Panc1 (cell line): ENCODE results near the gene SRCIN1. TPM values are rescaled to one million over a fixed set of nuclear protein-coding genes. Genes with fewer than 3 reads are reported as not detected.
"Not testable (repeated sequence)": the region's sequence is repeated elsewhere in the genome, so short reads cannot be mapped to it uniquely, and the experiment has no call there.

Source experiments
- ATAC-seq: fragments of 200-7000 bp; cut with Tn5 transposase; 2 replicates; pipeline ENCODE4 v1.9.1; 2020; ENCODE audit warnings: mild to moderate bottlenecking, moderate library complexity
- BruUV-seq: library from RNA; stranded (reverse); fragments of 400-500 nt; replicated peaks from 2 replicates; lab custom pipeline; 2021; lab: Mats Ljungman, UMichigan
- CTCF ChIA-PET: fragments of 300-600 bp; sonication (Branson Sonifier 250); formaldehyde crosslinking; loops from one replicate; lab custom pipeline; 2022; ENCODE audit warnings: antibody characterized with exemption; lab: Charles Lee
- POLR2A ChIA-PET: fragments of 300-600 bp; sonication (Branson Sonifier 250); formaldehyde crosslinking; loops from one replicate; lab custom pipeline; 2022; ENCODE audit warnings: antibody characterized with exemption; lab: Charles Lee
- DNase-seq: peaks from one replicate; pipeline ENCODE4 v3.0.0-alpha.2; 2010; ENCODE audit warnings: low read depth, low spot score
- H3K27ac ChIP-seq: 2 replicates; pipeline ENCODE4 v1.5.1; 2011; ENCODE audit warnings: mild to moderate bottlenecking, low read length, inconsistent platforms
- H3K27me3 ChIP-seq: fragments of 200-500 bp; sonication (Bioruptor generic); 2 replicates; pipeline ENCODE4 v1.6.0; 2014; ENCODE audit warnings: low read length, inconsistent platforms; ENCODE audit not compliant: control insufficient read depth, insufficient read depth
- H3K36me3 ChIP-seq: fragments of 200-500 bp; sonication (Bioruptor generic); 2 replicates; pipeline ENCODE4 v1.5.1; 2014; ENCODE audit warnings: inconsistent platforms, mild to moderate bottlenecking, low read length, moderate library complexity; ENCODE audit not compliant: control insufficient read depth, insufficient read depth
- H3K4me1 ChIP-seq: 2 replicates; pipeline ENCODE4 v1.5.1; 2011; ENCODE audit warnings: inconsistent platforms, mild to moderate bottlenecking, low read length, moderate library complexity; ENCODE audit not compliant: control insufficient read depth, insufficient read depth
- H3K4me3 ChIP-seq, 2 experiments: 2 replicates each; pipeline ENCODE4 v1.5.1; 2011 to 2012; ENCODE audit warnings: low read depth in 2 of 2, low read length in 2 of 2, mild to moderate bottlenecking in 2 of 2, inconsistent platforms in 1 of 2, moderate library complexity in 1 of 2
- H3K9me3 ChIP-seq: fragments of 200-500 bp; sonication (Bioruptor generic); 2 replicates; pipeline ENCODE4 v1.5.1; 2014; ENCODE audit warnings: low read depth, mild to moderate bottlenecking, inconsistent platforms, low read length, moderate library complexity; ENCODE audit not compliant: control insufficient read depth, insufficient read depth
- CTCF ChIP-seq: fragments of 450-650 bp; IDR thresholded peaks from 2 replicates; pipeline ENCODE4 v1.5.1; 2017; ENCODE audit warnings: mild to moderate bottlenecking
- POLR2AphosphoS5 ChIP-seq: IDR thresholded peaks from 2 replicates; pipeline ENCODE4 v1.6.1; 2012; ENCODE audit warnings: mild to moderate bottlenecking, low read depth, low read length, moderate library complexity
- SIN3A ChIP-seq: IDR thresholded peaks from 2 replicates; pipeline ENCODE4 v1.6.1; 2012; ENCODE audit warnings: low read depth, mild to moderate bottlenecking, low read length, moderate library complexity, borderline replicate concordance; ENCODE audit not compliant: insufficient read depth
- TCF7L2 ChIP-seq: IDR thresholded peaks from 2 replicates; pipeline ENCODE4 v1.6.1; 2011; ENCODE audit warnings: mild to moderate bottlenecking, low read depth, low read length, inconsistent platforms
- in situ Hi-C: cut with HindIII; loops from 2 replicates; pipeline ENCODE4 v1.10.0; 2016; ENCODE audit warnings: low sequenced_read_pairs, low pct_unique_long_range_greater_than_20kb
- intact Hi-C: fragments of 100-400 bp; cut with micrococcal nuclease; formaldehyde crosslinking; loops from one replicate; pipeline ENCODE4 v1.10.0; 2022; ENCODE audit not compliant: unreplicated experiment
- total RNA-seq: library from RNA; stranded (reverse); gene quantifications from one replicate; pipeline ENCODE4 v1.2.1, GENCODE V29; 2021; ENCODE audit not compliant: unreplicated experiment
- TF ChIP-seq, protein P1 (sequence below), 2 experiments: IDR thresholded peaks; 2 replicates each; pipeline ENCODE4 v1.6.1; 2011 to 2012; ENCODE audit warnings: low read depth in 2 of 2, control low read depth in 1 of 2, low read length in 1 of 2, mild to moderate bottlenecking in 1 of 2, moderate library complexity in 1 of 2; ENCODE audit not compliant: insufficient read depth in 1 of 2

SRCIN1 gene
- total RNA-seq, 1 experiment from 2014 or later: 12.8 TPM

- intact Hi-C loops: no loop called here
- Histone ChIP-seq H3K27me3 (no peaks in the 10 kb centered on the region), H3K36me3 (no peaks in the 10 kb centered on the region), H3K4me3 (no peak overlapping the region), H3K9me3 (no peaks in the 10 kb centered on the region), H3K27ac (no peak overlapping the region), H3K4me1 (no peaks in the 10 kb centered on the region)
- ATAC-seq (no peak), DNase-seq (no peak)
- ChIA-PET CTCF (interaction anchor here (0.7 kb wide), 1 partner anchor 20 kb away, joined by 5 read pairs; no protein-coding TSS in a partner anchor), POLR2A (no interaction called here)
- BruUV-seq: no TSS peak
- TF ChIP-seq POLR2AphosphoS5 (no peak), CTCF (no peak), SIN3A (no peak), TCF7L2 (no peak)
- TF ChIP-seq, protein P1, sequence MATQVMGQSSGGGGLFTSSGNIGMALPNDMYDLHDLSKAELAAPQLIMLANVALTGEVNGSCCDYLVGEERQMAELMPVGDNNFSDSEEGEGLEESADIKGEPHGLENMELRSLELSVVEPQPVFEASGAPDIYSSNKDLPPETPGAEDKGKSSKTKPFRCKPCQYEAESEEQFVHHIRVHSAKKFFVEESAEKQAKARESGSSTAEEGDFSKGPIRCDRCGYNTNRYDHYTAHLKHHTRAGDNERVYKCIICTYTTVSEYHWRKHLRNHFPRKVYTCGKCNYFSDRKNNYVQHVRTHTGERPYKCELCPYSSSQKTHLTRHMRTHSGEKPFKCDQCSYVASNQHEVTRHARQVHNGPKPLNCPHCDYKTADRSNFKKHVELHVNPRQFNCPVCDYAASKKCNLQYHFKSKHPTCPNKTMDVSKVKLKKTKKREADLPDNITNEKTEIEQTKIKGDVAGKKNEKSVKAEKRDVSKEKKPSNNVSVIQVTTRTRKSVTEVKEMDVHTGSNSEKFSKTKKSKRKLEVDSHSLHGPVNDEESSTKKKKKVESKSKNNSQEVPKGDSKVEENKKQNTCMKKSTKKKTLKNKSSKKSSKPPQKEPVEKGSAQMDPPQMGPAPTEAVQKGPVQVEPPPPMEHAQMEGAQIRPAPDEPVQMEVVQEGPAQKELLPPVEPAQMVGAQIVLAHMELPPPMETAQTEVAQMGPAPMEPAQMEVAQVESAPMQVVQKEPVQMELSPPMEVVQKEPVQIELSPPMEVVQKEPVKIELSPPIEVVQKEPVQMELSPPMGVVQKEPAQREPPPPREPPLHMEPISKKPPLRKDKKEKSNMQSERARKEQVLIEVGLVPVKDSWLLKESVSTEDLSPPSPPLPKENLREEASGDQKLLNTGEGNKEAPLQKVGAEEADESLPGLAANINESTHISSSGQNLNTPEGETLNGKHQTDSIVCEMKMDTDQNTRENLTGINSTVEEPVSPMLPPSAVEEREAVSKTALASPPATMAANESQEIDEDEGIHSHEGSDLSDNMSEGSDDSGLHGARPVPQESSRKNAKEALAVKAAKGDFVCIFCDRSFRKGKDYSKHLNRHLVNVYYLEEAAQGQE (IDR thresholded peaks at IDR 0.05; ENCODE audit: insufficient read depth in 1 of 2, low read depth in 2 of 2, low read length in 1 of 2): no peak
- in situ Hi-C loops: no loop called here
These were observed 47.9 kb upstream of the SRCIN1 start for GRCh38 chr17:38653679-38654078.

- no peak for DNase-seq
- no peak for ATAC-seq
- Histone ChIP-seq H3K36me3 (no peaks in the 10 kb centered on the region), H3K4me1 (no peaks in the 10 kb centered on the region), H3K27me3 (no peaks in the 10 kb centered on the region), H3K4me3 (no peak overlapping the region), H3K9me3 (no peaks in the 10 kb centered on the region), H3K27ac (no peak overlapping the region)
- TF ChIP-seq, protein P1 (IDR thresholded peaks at IDR 0.05; ENCODE audit: insufficient read depth in 1 of 2, low read depth in 2 of 2, low read length in 1 of 2): no peak
- TF ChIP-seq POLR2AphosphoS5 (no peak), SIN3A (no peak), CTCF (no peak), TCF7L2 (no peak)
- BruUV-seq: no TSS peak
- ChIA-PET POLR2A (interaction anchor here (0.7 kb wide), 1 partner anchor 16 kb away, joined by 13 read pairs; no protein-coding TSS in a partner anchor), CTCF (interaction anchor here (0.7 kb wide), 1 partner anchor 19 kb away, joined by 5 read pairs; no protein-coding TSS in a partner anchor)
- in situ Hi-C loops: no loop called here
- intact Hi-C loops: no loop called here
These were observed 47.5 kb upstream of the SRCIN1 start for GRCh38 chr17:38653230-38653629.

- BruUV-seq, H3K4me1 ChIP-seq, in situ Hi-C loops, CTCF ChIA-PET, H3K9me3 ChIP-seq, H3K36me3 ChIP-seq, H3K4me3 ChIP-seq, H3K27ac ChIP-seq, ATAC-seq, intact Hi-C loops, H3K27me3 ChIP-seq, DNase-seq: not testable (repeated sequence)
- POLR2A ChIA-PET: interaction anchor here (0.6 kb wide), 1 partner anchor 103 kb away, joined by 25 read pairs; no protein-coding TSS in a partner anchor
These were observed 45.0 kb upstream of the SRCIN1 start for GRCh38 chr17:38650653-38651173.
